NT2/D1 (cell line): ENCODE measurements around the gene MYLIP.

Source experiments
- SUZ12 ChIP-seq: IDR thresholded peaks from 2 replicates; pipeline ENCODE4 v1.6.1; 2011; ENCODE audit not compliant: insufficient read length, insufficient read depth; ENCODE audit errors: extremely low read depth
- ZNF274 ChIP-seq: IDR thresholded peaks from 2 replicates; pipeline ENCODE4 v1.6.1; 2011; ENCODE audit warnings: mild to moderate bottlenecking, low read depth, low read length

DNA sequence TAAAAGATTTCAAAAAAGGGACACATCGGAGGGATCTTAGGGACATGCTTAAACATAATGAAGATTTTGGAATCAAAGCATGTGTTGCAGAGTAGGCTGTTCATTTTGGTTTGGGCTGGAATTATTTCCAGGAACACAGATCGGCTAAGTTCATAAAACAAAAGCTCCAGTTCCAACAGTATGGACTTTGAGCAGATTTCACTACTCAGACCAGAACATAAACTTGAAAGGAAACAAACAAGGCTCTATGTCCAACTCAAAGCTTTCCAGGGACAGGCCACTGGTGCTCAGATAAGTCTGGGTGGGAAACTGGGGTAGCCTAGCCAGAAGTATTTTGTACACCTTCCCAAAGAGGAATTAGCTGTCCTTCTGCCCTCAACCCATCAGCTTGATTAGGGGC lies 58.3 kb downstream of the MYLIP start:
- TF ChIP-seq ZNF274, result no peak
- no peak for TF ChIP-seq SUZ12
